Measurements from ENCODE around the gene APBB1IP.

Gene APBB1IP

DNA sequence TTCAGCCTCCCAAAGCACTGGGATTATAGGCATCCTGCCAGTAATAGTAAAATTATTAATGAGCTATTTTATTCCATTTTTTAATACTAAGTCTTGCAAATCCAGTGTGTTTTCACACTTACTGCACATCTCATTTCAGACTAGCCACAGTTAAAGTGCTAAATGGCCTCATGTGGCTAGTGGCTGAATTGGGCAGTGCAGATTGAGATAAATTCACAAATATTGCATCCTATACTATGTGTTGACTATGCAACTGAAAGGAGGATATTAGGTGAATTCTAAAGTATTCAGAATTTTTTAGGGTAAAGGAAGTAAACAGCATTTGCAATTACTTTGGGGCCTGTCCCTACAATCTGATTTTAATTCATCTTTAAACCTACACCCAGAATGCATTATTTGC lies 10.2 kb downstream of the APBB1IP start:
- Histone ChIP-seq H3K9me3 (ENCODE audit: control insufficient read depth, insufficient read depth, low read depth, low read length) (no peaks in the 10 kb centered on the region), H3K4me3 (ENCODE audit: low read depth, low read length) (no peak overlapping the region), H3K27ac (ENCODE audit: extremely low read depth, low read depth, low read length) (no peak overlapping the region), H3K4me1 (ENCODE audit: control insufficient read depth, insufficient read depth, low read length) (no peaks in the 10 kb centered on the region), H3K36me3 (ENCODE audit: control insufficient read depth in 2 of 2, insufficient read depth in 1 of 2, low read length in 2 of 2) (no peaks in the 10 kb centered on the region)
- CTCF ChIA-PET: no interaction called here
- POLR2A ChIA-PET: no interaction called here
- TF ChIP-seq ZNF76 (tag by site-specific recombination; IDR thresholded peaks at IDR 0.05; ENCODE audit: borderline replicate concordance, low read depth) (no peak), ZNF19 (tag by site-specific recombination; IDR thresholded peaks at IDR 0.05; ENCODE audit: low read depth) (no peak), ZFP41 (tag by site-specific recombination; IDR thresholded peaks at IDR 0.05; ENCODE audit: borderline replicate concordance) (no peak), MZF1 (tag by site-specific recombination; IDR thresholded peaks at IDR 0.05; ENCODE audit: borderline replicate concordance) (no peak), WT1 (tag by site-specific recombination; IDR thresholded peaks at IDR 0.05) (no peak), ZNF560 (tag by site-specific recombination; IDR thresholded peaks at IDR 0.05; ENCODE audit: borderline replicate concordance) (no peak), REPIN1 (tag by site-specific recombination; IDR thresholded peaks at IDR 0.05; ENCODE audit: low read depth) (no peak), ZNF843 (tag by site-specific recombination; IDR thresholded peaks at IDR 0.05) (no peak), ZNF133 (tag by site-specific recombination; IDR thresholded peaks at IDR 0.05) (no peak), ZNF121 (tag by site-specific recombination; IDR thresholded peaks at IDR 0.05) (no peak), ZNF302 (tag by site-specific recombination; IDR thresholded peaks at IDR 0.05; ENCODE audit: low read depth) (no peak), ZNF114 (tag by site-specific recombination; IDR thresholded peaks at IDR 0.05) (no peak), KLF16 (tag by site-specific recombination; IDR thresholded peaks at IDR 0.05) (no peak)
- TF ChIP-seq, protein P1, sequence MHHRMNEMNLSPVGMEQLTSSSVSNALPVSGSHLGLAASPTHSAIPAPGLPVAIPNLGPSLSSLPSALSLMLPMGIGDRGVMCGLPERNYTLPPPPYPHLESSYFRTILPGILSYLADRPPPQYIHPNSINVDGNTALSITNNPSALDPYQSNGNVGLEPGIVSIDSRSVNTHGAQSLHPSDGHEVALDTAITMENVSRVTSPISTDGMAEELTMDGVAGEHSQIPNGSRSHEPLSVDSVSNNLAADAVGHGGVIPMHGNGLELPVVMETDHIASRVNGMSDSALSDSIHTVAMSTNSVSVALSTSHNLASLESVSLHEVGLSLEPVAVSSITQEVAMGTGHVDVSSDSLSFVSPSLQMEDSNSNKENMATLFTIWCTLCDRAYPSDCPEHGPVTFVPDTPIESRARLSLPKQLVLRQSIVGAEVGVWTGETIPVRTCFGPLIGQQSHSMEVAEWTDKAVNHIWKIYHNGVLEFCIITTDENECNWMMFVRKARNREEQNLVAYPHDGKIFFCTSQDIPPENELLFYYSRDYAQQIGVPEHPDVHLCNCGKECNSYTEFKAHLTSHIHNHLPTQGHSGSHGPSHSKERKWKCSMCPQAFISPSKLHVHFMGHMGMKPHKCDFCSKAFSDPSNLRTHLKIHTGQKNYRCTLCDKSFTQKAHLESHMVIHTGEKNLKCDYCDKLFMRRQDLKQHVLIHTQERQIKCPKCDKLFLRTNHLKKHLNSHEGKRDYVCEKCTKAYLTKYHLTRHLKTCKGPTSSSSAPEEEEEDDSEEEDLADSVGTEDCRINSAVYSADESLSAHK (tag by site-specific recombination; IDR thresholded peaks at IDR 0.05): no peak
- TF ChIP-seq, protein P2, sequence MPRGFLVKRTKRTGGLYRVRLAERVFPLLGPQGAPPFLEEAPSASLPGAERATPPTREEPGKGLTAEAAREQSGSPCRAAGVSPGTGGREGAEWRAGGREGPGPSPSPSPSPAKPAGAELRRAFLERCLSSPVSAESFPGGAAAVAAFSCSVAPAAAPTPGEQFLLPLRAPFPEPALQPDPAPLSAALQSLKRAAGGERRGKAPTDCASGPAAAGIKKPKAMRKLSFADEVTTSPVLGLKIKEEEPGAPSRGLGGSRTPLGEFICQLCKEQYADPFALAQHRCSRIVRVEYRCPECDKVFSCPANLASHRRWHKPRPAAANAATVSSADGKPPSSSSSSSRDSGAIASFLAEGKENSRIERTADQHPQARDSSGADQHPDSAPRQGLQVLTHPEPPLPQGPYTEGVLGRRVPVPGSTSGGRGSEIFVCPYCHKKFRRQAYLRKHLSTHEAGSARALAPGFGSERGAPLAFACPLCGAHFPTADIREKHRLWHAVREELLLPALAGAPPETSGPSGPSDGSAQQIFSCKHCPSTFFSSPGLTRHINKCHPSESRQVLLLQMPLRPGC (tag by site-specific recombination; IDR thresholded peaks at IDR 0.05): no peak
- TF ChIP-seq, protein P3, sequence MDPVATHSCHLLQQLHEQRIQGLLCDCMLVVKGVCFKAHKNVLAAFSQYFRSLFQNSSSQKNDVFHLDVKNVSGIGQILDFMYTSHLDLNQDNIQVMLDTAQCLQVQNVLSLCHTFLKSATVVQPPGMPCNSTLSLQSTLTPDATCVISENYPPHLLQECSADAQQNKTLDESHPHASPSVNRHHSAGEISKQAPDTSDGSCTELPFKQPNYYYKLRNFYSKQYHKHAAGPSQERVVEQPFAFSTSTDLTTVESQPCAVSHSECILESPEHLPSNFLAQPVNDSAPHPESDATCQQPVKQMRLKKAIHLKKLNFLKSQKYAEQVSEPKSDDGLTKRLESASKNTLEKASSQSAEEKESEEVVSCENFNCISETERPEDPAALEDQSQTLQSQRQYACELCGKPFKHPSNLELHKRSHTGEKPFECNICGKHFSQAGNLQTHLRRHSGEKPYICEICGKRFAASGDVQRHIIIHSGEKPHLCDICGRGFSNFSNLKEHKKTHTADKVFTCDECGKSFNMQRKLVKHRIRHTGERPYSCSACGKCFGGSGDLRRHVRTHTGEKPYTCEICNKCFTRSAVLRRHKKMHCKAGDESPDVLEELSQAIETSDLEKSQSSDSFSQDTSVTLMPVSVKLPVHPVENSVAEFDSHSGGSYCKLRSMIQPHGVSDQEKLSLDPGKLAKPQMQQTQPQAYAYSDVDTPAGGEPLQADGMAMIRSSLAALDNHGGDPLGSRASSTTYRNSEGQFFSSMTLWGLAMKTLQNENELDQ (tag by site-specific recombination; IDR thresholded peaks at IDR 0.05; ENCODE audit: low read depth): no peak
- TF ChIP-seq, protein P4, sequence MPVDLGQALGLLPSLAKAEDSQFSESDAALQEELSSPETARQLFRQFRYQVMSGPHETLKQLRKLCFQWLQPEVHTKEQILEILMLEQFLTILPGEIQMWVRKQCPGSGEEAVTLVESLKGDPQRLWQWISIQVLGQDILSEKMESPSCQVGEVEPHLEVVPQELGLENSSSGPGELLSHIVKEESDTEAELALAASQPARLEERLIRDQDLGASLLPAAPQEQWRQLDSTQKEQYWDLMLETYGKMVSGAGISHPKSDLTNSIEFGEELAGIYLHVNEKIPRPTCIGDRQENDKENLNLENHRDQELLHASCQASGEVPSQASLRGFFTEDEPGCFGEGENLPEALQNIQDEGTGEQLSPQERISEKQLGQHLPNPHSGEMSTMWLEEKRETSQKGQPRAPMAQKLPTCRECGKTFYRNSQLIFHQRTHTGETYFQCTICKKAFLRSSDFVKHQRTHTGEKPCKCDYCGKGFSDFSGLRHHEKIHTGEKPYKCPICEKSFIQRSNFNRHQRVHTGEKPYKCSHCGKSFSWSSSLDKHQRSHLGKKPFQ (tag by site-specific recombination; IDR thresholded peaks at IDR 0.05): no peak
- TF ChIP-seq, protein P5, sequence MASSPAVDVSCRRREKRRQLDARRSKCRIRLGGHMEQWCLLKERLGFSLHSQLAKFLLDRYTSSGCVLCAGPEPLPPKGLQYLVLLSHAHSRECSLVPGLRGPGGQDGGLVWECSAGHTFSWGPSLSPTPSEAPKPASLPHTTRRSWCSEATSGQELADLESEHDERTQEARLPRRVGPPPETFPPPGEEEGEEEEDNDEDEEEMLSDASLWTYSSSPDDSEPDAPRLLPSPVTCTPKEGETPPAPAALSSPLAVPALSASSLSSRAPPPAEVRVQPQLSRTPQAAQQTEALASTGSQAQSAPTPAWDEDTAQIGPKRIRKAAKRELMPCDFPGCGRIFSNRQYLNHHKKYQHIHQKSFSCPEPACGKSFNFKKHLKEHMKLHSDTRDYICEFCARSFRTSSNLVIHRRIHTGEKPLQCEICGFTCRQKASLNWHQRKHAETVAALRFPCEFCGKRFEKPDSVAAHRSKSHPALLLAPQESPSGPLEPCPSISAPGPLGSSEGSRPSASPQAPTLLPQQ (tag by site-specific recombination; IDR thresholded peaks at IDR 0.05): no peak

Measured in HEK293 (cell line).